Heart left ventricle (tissue), 13 donors: Measurements from ENCODE around the gene NEK8.

Experiments used
- POLR2A ChIP-seq, 2 donors: fragments of 450-650 bp; IDR thresholded peaks; one replicate each; pipeline ENCODE4 v1.6.1; 2017; ENCODE audit warnings: antibody characterized with exemption in 2 of 2, mild to moderate bottlenecking in 2 of 2, moderate library complexity in 2 of 2
- TF ChIP-seq, protein P1 (sequence below), 12 donors: fragments of 200-600 bp; sonication (generic) in 4 of 12; IDR thresholded peaks; one replicate each; pipeline versions ENCODE4 v1.5.0 to v1.8.0; 2018 to 2022; ENCODE audit warnings: antibody characterized with exemption in 12 of 12, mild to moderate bottlenecking in 5 of 12
- donor health status: ischemic (EF 13 %, LVEDD 7.1; RV severe dilation, severe dysfunction).
- donor health status: DM: no; HTN: yes; CAD: no.
- donor health status: DM: no; HTN: no; CAD: no.
- donor health status: ischemic (EF 25% LVEDD 6.9; RV normal size, moderate dysfunction).
- donor health status: ischemic (EF 25% LVEDD 5.7; RV mildly dilated, moderate dysfunction).
- donor health status: ischemic (EF 35%, LVEDD 5.7; RV mildly dilated, moderate dysfunction).
- donor health status: nonischemic (EF 11% LVEDD 7.7; RV severe dilation, severe dysfunction).
- donor health status: DM: yes; HTN: yes; CAD: no.
- donor health status: PGD.
- donor health status: ischemic (EF 29% LVEDD 5.4; RV normal size, mild dysfunction).
- donor health status: nonischemic (EF 23%, LVEDD 6.1; RV moderate dilation, normal function).

- no peak for TF ChIP-seq POLR2A (IDR thresholded peaks at IDR 0.05)
- TF ChIP-seq, protein P1, sequence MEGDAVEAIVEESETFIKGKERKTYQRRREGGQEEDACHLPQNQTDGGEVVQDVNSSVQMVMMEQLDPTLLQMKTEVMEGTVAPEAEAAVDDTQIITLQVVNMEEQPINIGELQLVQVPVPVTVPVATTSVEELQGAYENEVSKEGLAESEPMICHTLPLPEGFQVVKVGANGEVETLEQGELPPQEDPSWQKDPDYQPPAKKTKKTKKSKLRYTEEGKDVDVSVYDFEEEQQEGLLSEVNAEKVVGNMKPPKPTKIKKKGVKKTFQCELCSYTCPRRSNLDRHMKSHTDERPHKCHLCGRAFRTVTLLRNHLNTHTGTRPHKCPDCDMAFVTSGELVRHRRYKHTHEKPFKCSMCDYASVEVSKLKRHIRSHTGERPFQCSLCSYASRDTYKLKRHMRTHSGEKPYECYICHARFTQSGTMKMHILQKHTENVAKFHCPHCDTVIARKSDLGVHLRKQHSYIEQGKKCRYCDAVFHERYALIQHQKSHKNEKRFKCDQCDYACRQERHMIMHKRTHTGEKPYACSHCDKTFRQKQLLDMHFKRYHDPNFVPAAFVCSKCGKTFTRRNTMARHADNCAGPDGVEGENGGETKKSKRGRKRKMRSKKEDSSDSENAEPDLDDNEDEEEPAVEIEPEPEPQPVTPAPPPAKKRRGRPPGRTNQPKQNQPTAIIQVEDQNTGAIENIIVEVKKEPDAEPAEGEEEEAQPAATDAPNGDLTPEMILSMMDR (IDR thresholded peaks at IDR 0.05), result no peak
Measured at GRCh38 chr17:28751600-28752366, 23.2 kb downstream of the NEK8 start.
